Measurements from ENCODE around the gene ZNF319. TPM values are rescaled to one million over a fixed set of nuclear protein-coding genes. Genes with fewer than 3 reads are reported as not detected.

ZNF319 gene
- total RNA-seq, 3 donors from 2014 or later: 8.1 to 9.0 (median 8.3) TPM

DNA sequence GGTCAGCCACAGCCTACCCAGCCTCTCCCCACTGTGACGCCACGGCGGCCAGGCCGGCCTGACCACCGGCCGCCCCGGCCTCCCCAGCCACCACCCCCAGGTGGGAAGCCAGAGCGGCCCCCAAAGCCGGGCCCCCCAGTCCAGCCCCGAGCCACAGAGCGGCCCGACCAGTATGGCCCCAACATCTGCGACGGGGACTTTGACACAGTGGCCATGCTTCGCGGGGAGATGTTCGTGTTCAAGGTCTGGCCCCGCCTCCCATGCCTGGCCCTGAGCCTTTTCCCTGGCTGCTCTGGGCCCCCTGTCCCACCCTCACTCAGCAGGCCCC, 41.1 kb upstream of the ZNF319 start:
- no peaks in the 10 kb centered on the region for H3K27me3 Mint-ChIP-seq (ENCODE audit: low read depth)
- DNase-seq (no peak), ATAC-seq (no peak)
- H3K36me3 Mint-ChIP-seq (ENCODE audit: insufficient read depth): no peaks in the 10 kb centered on the region
- no peaks in the 10 kb centered on the region for H3K4me1 Mint-ChIP-seq (ENCODE audit: low read depth)
- H3K9me3 Mint-ChIP-seq: no peaks in the 10 kb centered on the region
- H3K4me3 Mint-ChIP-seq: no peak overlapping the region

DNA sequence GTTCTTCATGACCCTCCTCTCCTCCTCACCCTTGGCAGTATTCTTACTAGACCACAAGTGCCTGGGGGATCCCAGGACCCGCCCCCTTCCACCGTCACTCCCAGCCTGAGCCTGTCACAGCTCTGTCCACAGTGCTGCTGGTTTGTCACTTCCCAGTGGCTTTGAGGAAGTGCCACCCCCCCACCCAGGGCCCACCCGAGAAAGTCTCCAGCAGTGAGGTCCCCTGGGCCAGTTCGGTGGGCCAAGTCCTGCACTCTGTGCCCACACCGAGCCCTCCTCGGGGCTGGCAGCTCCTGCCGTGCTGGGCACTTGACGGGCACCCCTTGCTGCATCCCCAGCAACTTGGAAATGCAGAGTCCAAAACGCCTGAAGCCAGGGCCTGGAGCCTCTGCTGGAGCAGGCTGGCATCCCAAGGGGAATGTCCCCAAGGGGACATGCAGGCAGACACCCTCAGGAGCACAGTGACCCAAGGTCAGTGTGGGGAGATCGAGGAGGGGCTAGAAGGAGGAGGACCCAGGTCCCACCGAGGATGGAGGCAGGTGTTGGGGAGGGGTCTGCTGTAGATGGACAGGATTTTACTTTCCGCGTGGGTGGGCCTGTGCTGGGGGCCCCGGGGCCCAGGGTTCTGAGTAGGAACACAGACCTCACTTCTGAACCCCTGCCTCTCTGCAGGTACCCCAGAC, 40.6 kb upstream of the ZNF319 start:
- ATAC-seq (no peak), DNase-seq (no peak)
- Mint-ChIP-seq H3K4me1 (ENCODE audit: low read depth) (no peaks in the 10 kb centered on the region), H3K27me3 (ENCODE audit: low read depth) (no peaks in the 10 kb centered on the region), H3K4me3 (no peak overlapping the region), H3K9me3 (no peaks in the 10 kb centered on the region), H3K36me3 (ENCODE audit: insufficient read depth) (no peaks in the 10 kb centered on the region)

DNA sequence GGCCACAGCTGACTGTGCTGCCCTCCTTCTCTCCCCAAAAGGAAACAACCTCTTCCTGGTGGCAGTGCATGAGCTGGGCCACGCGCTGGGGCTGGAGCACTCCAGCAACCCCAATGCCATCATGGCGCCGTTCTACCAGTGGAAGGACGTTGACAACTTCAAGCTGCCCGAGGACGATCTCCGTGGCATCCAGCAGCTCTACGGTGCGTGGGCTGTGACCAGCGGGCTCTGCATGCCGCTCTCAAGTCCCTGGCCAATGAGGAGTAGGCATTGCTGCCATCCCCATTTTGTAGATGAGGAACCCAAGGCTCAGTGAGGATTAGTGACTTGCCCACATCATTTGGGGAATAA, 40.0 kb upstream of the ZNF319 start:
- Mint-ChIP-seq H3K36me3 (ENCODE audit: insufficient read depth) (no peaks in the 10 kb centered on the region), H3K27me3 (ENCODE audit: low read depth) (no peaks in the 10 kb centered on the region), H3K9me3 (no peaks in the 10 kb centered on the region), H3K4me3 (no peak overlapping the region), H3K4me1 (ENCODE audit: low read depth) (no peaks in the 10 kb centered on the region)
- DNase-seq (no peak), ATAC-seq (no peak)

DNA sequence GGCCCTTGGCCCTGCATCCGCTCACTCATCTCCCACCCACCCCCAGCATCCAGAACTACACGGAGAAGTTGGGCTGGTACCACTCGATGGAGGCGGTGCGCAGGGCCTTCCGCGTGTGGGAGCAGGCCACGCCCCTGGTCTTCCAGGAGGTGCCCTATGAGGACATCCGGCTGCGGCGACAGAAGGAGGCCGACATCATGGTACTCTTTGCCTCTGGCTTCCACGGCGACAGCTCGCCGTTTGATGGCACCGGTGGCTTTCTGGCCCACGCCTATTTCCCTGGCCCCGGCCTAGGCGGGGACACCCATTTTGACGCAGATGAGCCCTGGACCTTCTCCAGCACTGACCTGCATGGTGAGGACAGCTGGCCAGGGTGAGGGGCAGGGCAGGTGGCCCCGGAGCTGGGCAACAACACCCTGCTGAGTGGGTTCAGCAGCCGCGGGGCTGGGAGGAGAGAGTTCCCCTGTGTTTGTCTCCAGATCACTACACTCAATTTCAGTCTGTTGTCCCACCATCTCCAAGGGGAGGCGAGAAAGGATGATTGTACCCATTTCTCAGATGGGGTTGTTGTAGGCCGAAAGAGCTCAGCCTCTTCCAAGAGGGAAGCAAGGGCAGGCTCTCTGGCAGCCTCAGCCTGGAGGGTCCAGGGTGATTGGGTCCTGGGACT, 39.5 kb upstream of the ZNF319 start:
- no peak for ATAC-seq
- no peak overlapping the region for H3K4me3 Mint-ChIP-seq
- H3K36me3 Mint-ChIP-seq (ENCODE audit: insufficient read depth): no peaks in the 10 kb centered on the region
- no peaks in the 10 kb centered on the region for H3K27me3 Mint-ChIP-seq (ENCODE audit: low read depth)
- H3K9me3 Mint-ChIP-seq: no peaks in the 10 kb centered on the region
- DNase-seq: no peak
- H3K4me1 Mint-ChIP-seq (ENCODE audit: low read depth): no peaks in the 10 kb centered on the region

DNA sequence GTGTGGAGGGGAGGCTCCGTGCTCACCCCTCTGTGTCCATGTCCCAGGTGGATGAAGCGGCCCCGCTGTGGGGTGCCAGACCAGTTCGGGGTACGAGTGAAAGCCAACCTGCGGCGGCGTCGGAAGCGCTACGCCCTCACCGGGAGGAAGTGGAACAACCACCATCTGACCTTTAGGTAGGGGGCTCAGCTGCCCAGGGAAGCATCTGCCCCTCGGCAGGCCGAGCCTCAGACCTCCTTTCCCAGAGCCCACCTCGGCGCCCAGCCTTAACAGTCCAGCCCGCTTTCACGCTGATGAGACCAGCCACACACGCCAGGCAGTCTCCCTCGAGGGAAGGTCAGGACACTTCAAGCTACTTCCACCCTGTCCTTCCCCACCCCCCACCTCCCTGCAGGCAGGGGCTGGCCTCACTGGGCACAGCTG, 37.8 kb upstream of the ZNF319 start:
- no peak for ATAC-seq

DNA sequence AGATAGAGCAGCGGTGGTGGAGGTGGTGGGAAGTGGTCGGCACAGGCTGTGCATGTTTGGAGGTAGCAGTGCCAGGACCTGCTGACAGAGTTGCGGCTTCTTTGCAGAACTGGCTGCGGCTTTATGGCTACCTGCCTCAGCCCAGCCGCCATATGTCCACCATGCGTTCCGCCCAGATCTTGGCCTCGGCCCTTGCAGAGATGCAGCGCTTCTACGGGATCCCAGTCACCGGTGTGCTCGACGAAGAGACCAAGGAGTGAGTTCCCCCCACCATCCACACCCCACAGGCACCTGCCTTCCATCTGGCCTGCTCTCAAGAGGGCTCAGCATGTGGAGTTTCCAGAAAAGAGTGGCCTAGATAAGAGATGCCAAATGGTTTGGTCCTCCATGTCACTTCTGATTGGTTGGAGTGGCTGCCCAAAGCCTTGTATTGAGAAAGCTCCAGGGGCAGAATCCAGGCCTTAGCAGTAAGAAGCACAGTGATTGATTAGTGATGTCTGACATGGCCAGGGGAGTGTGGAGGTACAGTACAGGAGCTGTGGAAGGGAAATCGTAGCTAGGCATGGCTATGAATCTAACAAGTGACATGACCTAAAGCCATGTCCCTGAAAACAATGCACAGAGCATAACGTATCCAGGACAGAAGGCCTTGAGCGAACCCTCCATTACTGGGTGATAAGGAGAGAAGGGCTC, 37.0 kb upstream of the ZNF319 start:
- no peak for DNase-seq
- no peak for ATAC-seq
- no peaks in the 10 kb centered on the region for H3K27me3 Mint-ChIP-seq (ENCODE audit: low read depth)
- H3K4me1 Mint-ChIP-seq (ENCODE audit: low read depth): no peaks in the 10 kb centered on the region
- no peak overlapping the region for H3K4me3 Mint-ChIP-seq
- H3K36me3 Mint-ChIP-seq (ENCODE audit: insufficient read depth): no peaks in the 10 kb centered on the region
- no peaks in the 10 kb centered on the region for H3K9me3 Mint-ChIP-seq

More for the DNA sequence above, 37.8 kb upstream of the ZNF319 start:
- DNase-seq: no peak
- Mint-ChIP-seq H3K9me3 (no peaks in the 10 kb centered on the region), H3K27me3 (ENCODE audit: low read depth) (no peaks in the 10 kb centered on the region), H3K4me1 (ENCODE audit: low read depth) (no peaks in the 10 kb centered on the region), H3K4me3 (no peak overlapping the region), H3K36me3 (ENCODE audit: insufficient read depth) (no peaks in the 10 kb centered on the region)

DNA sequence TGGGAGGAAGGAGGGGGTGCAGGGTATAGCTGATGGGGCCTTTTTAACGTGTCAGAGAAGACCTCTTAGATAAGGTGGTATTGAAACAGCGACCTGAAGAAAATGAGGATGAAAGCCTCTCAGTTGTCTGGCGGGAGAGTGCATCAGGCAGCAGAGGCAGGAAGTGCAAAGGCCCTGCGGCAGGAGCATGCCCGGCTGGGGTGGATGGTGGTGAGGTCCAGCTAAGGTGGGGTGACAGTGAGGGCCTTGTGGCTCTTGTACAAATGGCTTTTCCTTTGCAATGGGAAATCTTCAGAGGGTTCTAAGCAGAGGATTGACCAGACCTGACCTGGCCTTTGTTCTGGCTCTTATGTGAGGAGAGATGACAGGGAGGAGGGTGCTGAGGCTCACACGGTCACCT, 36.5 kb upstream of the ZNF319 start:
- H3K4me1 Mint-ChIP-seq (ENCODE audit: low read depth): no peaks in the 10 kb centered on the region
- H3K36me3 Mint-ChIP-seq (ENCODE audit: insufficient read depth): no peaks in the 10 kb centered on the region
- no peaks in the 10 kb centered on the region for H3K9me3 Mint-ChIP-seq
- DNase-seq (no peak), ATAC-seq (no peak)
- no peaks in the 10 kb centered on the region for H3K27me3 Mint-ChIP-seq (ENCODE audit: low read depth)
- no peak overlapping the region for H3K4me3 Mint-ChIP-seq

DNA sequence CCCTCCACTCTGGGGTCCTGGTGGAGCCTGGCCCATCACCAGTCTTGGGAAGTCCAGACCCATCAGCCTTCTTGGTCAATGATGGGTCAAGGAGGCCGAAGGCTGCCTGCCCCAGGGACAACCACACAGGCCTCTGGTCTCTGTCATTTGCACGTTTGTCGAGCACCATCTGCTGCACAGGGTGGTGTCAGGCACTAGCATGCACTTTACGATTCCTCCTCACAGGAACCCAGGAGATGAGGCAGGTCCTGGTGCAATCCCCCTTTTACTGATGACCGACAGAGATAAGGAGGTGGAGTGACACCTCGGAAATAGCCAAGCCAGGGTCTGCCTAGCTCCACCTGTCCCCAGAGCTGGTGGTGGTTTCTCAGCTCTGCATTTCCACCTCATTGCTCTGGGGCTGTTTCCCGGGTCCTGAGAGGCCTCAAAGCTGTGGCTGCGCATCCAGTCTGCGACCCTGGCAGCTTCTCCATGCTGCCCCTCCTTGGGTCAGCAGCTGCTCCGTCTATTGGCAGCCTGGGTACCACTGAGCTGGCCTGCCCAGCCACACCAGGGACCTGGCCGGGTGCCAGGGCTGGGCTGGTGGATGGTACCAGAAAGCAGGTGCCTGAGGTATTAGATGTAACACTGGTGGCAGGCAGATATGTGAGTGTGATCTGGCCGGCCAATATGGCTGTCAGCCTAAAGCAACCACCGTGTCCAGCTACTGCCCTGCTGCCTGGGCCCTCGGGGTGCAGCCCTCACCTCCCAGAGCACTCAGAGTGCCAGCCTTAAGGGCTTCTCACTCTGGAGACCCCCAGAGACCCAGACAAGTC, 35.1 kb upstream of the ZNF319 start:
- ATAC-seq: no peak
- no peak overlapping the region for H3K4me3 Mint-ChIP-seq
- H3K9me3 Mint-ChIP-seq: no peaks in the 10 kb centered on the region
- H3K4me1 Mint-ChIP-seq (ENCODE audit: low read depth): no peaks in the 10 kb centered on the region
- H3K27me3 Mint-ChIP-seq (ENCODE audit: low read depth): no peaks in the 10 kb centered on the region
- no peaks in the 10 kb centered on the region for H3K36me3 Mint-ChIP-seq (ENCODE audit: insufficient read depth)
- no peak for DNase-seq

DNA sequence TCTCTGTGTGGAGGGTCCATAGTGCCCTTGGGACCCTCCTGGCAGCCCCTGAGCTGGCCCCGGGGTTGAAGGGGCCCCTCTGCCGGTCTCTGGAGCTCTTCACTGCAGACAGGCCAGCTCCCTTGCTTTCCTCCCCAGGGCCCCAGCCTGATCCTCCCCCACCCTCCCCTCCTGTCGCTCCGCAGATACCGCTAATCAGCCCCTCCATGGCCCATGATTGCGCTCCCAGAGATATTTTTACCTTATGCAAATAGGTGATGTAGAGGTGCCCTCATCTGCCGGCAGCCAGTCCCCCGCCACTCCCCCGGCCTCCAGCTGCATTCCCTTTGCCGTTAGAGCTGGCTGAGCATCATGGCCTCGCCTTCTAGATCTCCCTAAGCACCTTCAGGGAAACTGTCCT, 34.3 kb upstream of the ZNF319 start:
- Mint-ChIP-seq H3K4me3 (no peak overlapping the region), H3K36me3 (ENCODE audit: insufficient read depth) (no peaks in the 10 kb centered on the region), H3K27me3 (ENCODE audit: low read depth) (no peaks in the 10 kb centered on the region), H3K4me1 (ENCODE audit: low read depth) (no peaks in the 10 kb centered on the region), H3K9me3 (no peaks in the 10 kb centered on the region)
- DNase-seq (no peak), ATAC-seq (no peak)

DNA sequence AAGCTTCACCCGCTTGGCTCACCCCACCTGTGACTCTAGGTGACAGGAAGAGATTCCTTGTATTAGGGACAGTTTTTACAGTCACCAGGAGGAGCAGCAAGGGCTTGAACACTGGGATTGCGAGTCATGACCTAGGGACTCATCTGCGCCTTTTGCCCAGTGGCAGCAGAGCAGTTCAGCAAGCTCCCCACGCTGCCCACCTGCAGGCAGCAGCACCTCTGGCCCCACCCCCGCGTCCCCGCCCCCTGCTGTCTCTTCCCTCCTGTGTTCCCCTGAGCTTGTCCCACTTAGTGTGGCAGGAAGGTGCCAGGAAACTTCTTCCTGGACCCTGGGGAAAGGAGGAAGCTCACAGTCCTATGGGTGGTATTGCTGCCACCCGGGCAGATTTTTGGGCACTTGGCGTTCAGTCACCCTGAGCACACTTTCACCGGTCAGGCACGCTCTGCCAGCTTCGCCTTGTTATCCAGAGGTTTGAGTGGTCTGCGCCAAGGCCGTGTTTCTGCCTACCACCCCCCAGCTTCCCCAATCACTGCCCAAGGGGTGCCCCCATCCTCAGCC, 33.7 kb upstream of the ZNF319 start:
- peaks cover 3% of the 10 kb centered on the region for H3K27me3 Mint-ChIP-seq (ENCODE audit: low read depth)
- no peak overlapping the region for H3K4me3 Mint-ChIP-seq
- no peaks in the 10 kb centered on the region for H3K4me1 Mint-ChIP-seq (ENCODE audit: low read depth)
- no peaks in the 10 kb centered on the region for H3K9me3 Mint-ChIP-seq
- DNase-seq (no peak), ATAC-seq (no peak)
- no peaks in the 10 kb centered on the region for H3K36me3 Mint-ChIP-seq (ENCODE audit: insufficient read depth)

DNA sequence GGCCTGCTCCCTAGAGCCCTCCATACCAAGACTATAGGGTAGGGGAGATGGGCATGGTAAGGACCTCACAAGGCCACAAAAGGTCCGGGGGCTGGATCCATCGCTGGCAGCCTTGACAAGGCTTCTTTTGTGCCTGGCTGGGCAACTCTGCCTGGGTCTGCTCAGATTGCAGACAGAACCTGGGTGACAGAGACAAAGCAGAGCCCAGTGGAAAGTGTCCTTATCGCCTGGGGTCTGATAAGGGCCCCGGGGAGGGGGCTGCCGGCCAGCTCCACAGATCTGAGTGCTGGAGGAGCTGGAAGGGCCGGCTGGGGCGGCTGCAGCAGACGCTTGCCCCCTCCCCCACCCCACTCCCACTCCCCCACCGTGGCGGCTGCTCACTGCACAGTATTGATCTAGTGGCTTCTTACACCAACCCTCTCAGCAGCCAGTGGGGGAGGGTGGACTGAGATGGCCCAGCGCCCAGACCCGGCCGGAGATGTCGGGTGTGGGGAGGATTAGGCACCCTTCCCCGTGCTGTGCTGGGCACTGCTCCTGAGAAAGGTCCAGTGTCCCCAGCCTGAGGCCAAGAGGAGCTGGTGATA, 32.3 kb upstream of the ZNF319 start:
- H3K9me3 Mint-ChIP-seq: no peaks in the 10 kb centered on the region
- no peak for ATAC-seq
- peaks cover 10% of the 10 kb centered on the region for H3K27me3 Mint-ChIP-seq (ENCODE audit: low read depth)
- DNase-seq: no peak
- no peak overlapping the region for H3K4me3 Mint-ChIP-seq
- no peaks in the 10 kb centered on the region for H3K36me3 Mint-ChIP-seq (ENCODE audit: insufficient read depth)
- no peaks in the 10 kb centered on the region for H3K4me1 Mint-ChIP-seq (ENCODE audit: low read depth)

DNA sequence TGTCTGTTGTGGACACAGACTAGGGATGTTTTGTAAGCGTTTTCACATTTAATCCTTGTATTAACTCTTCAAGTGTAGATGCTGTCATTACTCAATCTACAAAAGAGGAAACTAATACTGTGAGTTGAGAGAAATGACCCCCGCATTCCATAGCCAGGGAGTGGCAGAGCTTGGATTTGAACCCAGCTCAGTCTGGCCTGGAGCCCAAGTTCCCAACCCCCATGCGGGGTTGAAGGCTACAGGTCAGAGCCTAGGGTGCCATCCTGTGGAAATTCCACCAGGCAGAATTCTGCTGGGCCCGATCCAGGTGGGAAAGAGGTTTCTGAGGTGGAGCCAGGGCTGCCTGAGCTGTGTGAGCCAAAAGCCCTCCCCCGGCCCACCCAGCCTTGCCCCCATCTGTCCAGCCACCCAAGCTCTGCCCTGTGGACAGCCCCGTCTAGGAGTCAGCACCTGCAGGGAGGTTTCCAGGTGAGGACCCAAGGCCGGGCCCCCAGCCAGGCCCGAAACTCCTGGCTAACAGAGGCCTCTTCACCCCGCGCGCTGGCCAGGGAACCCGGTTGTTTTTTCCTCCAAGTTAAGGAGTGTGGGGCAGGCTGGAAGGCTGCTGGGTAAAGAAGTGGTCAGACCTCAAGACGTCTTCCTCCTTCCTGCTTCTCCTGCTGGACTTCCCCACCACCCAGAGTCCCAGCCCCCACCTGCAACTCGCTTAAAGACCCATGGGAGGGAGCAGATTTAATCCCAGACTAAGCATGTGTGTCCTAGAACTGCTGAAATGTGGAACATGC, 30.7 kb upstream of the ZNF319 start:
- H3K9me3 Mint-ChIP-seq: no peaks in the 10 kb centered on the region
- no peak overlapping the region for H3K4me3 Mint-ChIP-seq
- H3K36me3 Mint-ChIP-seq (ENCODE audit: insufficient read depth): no peaks in the 10 kb centered on the region
- no peaks in the 10 kb centered on the region for H3K4me1 Mint-ChIP-seq (ENCODE audit: low read depth)
- H3K27me3 Mint-ChIP-seq (ENCODE audit: low read depth): peaks cover 10% of the 10 kb centered on the region
- DNase-seq: no peak
- no peak for ATAC-seq

DNA sequence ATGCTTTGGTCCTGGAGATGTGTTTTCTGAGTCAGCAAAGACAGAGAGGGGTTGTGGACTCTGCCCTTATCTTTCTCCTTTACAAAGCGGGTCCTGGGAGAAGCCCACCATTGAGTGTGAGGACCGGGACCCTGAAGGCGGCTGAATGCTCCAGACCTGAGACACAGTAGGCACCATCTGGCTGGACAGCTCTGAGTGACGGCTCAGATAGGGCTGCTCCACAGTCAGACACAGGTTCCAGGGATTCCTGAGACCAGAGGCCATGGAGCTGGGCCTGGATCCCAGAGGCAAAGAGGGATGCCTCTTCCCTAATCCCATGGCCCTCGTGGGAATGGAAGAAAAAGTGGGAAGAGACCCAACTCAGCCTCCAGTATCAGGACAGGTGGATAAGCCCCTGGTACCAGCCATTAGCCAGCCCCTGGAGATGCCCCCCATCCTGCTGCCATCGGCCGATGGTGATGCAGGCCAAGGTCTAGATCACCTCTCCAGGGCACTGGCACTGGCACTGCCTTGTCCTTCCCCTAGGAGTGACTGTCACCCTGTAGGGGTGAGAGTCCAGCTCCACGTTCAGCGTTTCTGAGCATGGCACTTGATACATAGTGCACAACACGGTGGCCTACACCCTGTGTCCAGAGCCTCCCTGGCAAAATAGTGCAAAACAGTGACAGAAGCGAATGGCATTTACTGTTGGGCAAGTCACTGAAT, 29.8 kb upstream of the ZNF319 start:
- no peaks in the 10 kb centered on the region for H3K36me3 Mint-ChIP-seq (ENCODE audit: insufficient read depth)
- H3K27me3 Mint-ChIP-seq (ENCODE audit: low read depth): peaks cover 10% of the 10 kb centered on the region
- no peak for ATAC-seq
- H3K9me3 Mint-ChIP-seq: no peaks in the 10 kb centered on the region
- H3K4me1 Mint-ChIP-seq (ENCODE audit: low read depth): no peaks in the 10 kb centered on the region
- no peak for DNase-seq
- no peak overlapping the region for H3K4me3 Mint-ChIP-seq
